ENCODE results near the gene OSBPL2. TPM values are rescaled to one million over a fixed set of nuclear protein-coding genes. Genes with fewer than 3 reads are reported as not detected.
A peak's percentile ranks its signal among the peaks of the same experiment; 100 is the strongest.

Gene OSBPL2
- total and polyA plus RNA-seq, 9 of the 15 experiments (the other 6 are each of a cell fraction or from before 2014, with no cell fraction given): 2.5 to 25.6 (median 14.1) TPM

- TF ChIP-seq, protein P1, sequence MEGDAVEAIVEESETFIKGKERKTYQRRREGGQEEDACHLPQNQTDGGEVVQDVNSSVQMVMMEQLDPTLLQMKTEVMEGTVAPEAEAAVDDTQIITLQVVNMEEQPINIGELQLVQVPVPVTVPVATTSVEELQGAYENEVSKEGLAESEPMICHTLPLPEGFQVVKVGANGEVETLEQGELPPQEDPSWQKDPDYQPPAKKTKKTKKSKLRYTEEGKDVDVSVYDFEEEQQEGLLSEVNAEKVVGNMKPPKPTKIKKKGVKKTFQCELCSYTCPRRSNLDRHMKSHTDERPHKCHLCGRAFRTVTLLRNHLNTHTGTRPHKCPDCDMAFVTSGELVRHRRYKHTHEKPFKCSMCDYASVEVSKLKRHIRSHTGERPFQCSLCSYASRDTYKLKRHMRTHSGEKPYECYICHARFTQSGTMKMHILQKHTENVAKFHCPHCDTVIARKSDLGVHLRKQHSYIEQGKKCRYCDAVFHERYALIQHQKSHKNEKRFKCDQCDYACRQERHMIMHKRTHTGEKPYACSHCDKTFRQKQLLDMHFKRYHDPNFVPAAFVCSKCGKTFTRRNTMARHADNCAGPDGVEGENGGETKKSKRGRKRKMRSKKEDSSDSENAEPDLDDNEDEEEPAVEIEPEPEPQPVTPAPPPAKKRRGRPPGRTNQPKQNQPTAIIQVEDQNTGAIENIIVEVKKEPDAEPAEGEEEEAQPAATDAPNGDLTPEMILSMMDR (IDR thresholded peaks at IDR 0.05 in 2 of 3, conservative IDR thresholded peaks at IDR 0.05 in 1 of 3; ENCODE audit: insufficient read depth in 2 of 3, low read depth in 1 of 3, low read length in 3 of 3): peak; percentile 94 to 99 (median 96)
- TF ChIP-seq MED1 (CRISPR knock-in tag; IDR thresholded peaks at IDR 0.05; ENCODE audit: borderline replicate concordance) (no peak), ZBTB7A (IDR thresholded peaks at IDR 0.05; ENCODE audit: borderline replicate concordance, control insufficient read depth, low read depth, low read length) (peak; percentile 98), GATAD2B (IDR thresholded peaks at IDR 0.05; ENCODE audit: borderline replicate concordance) (peak; percentile 85; the same call in 1 of the 2 replicates), ZNF57 (CRISPR knock-in tag; IDR thresholded peaks at IDR 0.05) (no peak), HNRNPH1 (optimal IDR thresholded peaks at IDR 0.05; ENCODE audit: low read depth, low read length) (no peak), HSF4 (CRISPR knock-in tag; IDR thresholded peaks at IDR 0.05; ENCODE audit: borderline replicate concordance) (no peak), POLR2G (IDR thresholded peaks at IDR 0.05; ENCODE audit: low read depth, low read length) (peak; percentile 89), ZNF184 (CRISPR knock-in tag; IDR thresholded peaks at IDR 0.05) (no peak), POLR2AphosphoS2 (IDR thresholded peaks at IDR 0.05; ENCODE audit: low read length) (no peak), EGR1 (conservative IDR thresholded peaks at IDR 0.05) (peak; percentile 100), CBFA2T3 (IDR thresholded peaks at IDR 0.05) (no peak), ZNF311 (CRISPR knock-in tag; IDR thresholded peaks at IDR 0.05) (no peak), JUND (IDR thresholded peaks at IDR 0.05; ENCODE audit: borderline replicate concordance, low read depth, low read length) (peak; percentile 68), JUND (tag; IDR thresholded peaks at IDR 0.05; ENCODE audit: borderline replicate concordance, low read depth, low read length) (no peak; the same call in 2 of the 3 replicates), DDX20 (tag; IDR thresholded peaks at IDR 0.05; ENCODE audit: low read depth) (no peak), NRF1 (conservative IDR thresholded peaks at IDR 0.05 in 1 of 2, IDR thresholded peaks at IDR 0.05 in 1 of 2) (peak; percentile 79 to 83), SRSF3 (IDR thresholded peaks at IDR 0.05; ENCODE audit: insufficient read depth, low read length) (no peak), CREB1 (IDR thresholded peaks at IDR 0.05) (peak; percentile 39; the same call in 1 of the 2 replicates), CREB1 (CRISPR knock-in tag; IDR thresholded peaks at IDR 0.05) (peak; percentile 80), ETV1 (tag; conservative IDR thresholded peaks at IDR 0.05; ENCODE audit: low read depth) (peak; percentile 73), SETDB1 (IDR thresholded peaks at IDR 0.05; ENCODE audit: low read length) (no peak), SMAD4 (CRISPR knock-in tag; conservative IDR thresholded peaks at IDR 0.05) (peak; percentile 84), PHF20 (IDR thresholded peaks at IDR 0.05; ENCODE audit: partially characterized antibody) (peak; percentile 68), THAP12 (CRISPR knock-in tag; IDR thresholded peaks at IDR 0.05) (peak; percentile 76), ZNF146 (CRISPR knock-in tag; IDR thresholded peaks at IDR 0.05; ENCODE audit: unreplicated experiment) (no peak), BHLHE40 (IDR thresholded peaks at IDR 0.05; ENCODE audit: low read length) (peak; percentile 28; the same call in 1 of the 2 replicates)
Measured at GRCh38 chr20:62302341-62303061, 64.2 kb downstream of the OSBPL2 start, which contains the start of gene ADRM1 (continued).

All from K562 (cell line).